Thoracic aorta (tissue), 2 donors: ENCODE results near the gene RPL4. TPM values are rescaled to one million over a fixed set of nuclear protein-coding genes. Genes with fewer than 3 reads are reported as not detected.
"Not testable (repeated sequence)": the region's sequence is repeated elsewhere in the genome, so short reads cannot be mapped to it uniquely, and the experiment has no call there.

Source experiments
- ATAC-seq: fragments of 150-250 bp; one replicate; pipeline ENCODE4 v1.8.0; 2017; ENCODE audit warnings: low read depth; ENCODE audit not compliant: insufficient number of reproducible peaks, low FRiP score
- DNase-seq: peaks from one replicate; pipeline ENCODE4 v3.0.0-alpha.2; 2020; ENCODE audit warnings: low spot score
- H3K27ac ChIP-seq, 2 donors: fragments of 200-600 bp; sonication (generic); 1 replicate in 1 of 2; 2 replicates in 1 of 2; pipeline ENCODE4 v1.5.1; 2016; ENCODE audit warnings: mild to moderate bottlenecking in 2 of 2, moderate library complexity in 2 of 2
- H3K27me3 ChIP-seq: fragments of 200-600 bp; sonication (generic); replicated peaks from 2 replicates; pipeline ENCODE4 v1.6.0; 2016; ENCODE audit warnings: mild to moderate bottlenecking; ENCODE audit not compliant: insufficient read depth
- H3K36me3 ChIP-seq: fragments of 200-600 bp; sonication (generic); one replicate; pipeline ENCODE4 v1.5.1; 2016
- H3K4me1 ChIP-seq, 2 donors: fragments of 200-600 bp; sonication (generic); 1 replicate in 1 of 2; 2 replicates in 1 of 2; pipeline versions ENCODE4 v1.5.1 to v1.6.0; 2016; ENCODE audit warnings: low read depth in 2 of 2, mild to moderate bottlenecking in 1 of 2; ENCODE audit not compliant: control insufficient read depth in 1 of 2
- H3K4me3 ChIP-seq: fragments of 200-600 bp; sonication (generic); 2 replicates; pipeline ENCODE4 v1.5.1; 2016; ENCODE audit warnings: mild to moderate bottlenecking
- H3K9me3 ChIP-seq: fragments of 200-600 bp; sonication (generic); 2 replicates; pipeline ENCODE4 v1.5.1; 2016
- total RNA-seq, 2 donors: library from RNA; depleted of rRNA; stranded (reverse); fragments of >200 nt; gene quantifications; one replicate each; pipeline versions ENCODE4 v1.1.0 to v1.2.3, GENCODE V29; 2016
- TF ChIP-seq, protein P1 (sequence below): fragments of 200-600 bp; sonication (generic); IDR thresholded peaks from one replicate; pipeline ENCODE4 v1.5.1; 2019; ENCODE audit warnings: antibody characterized with exemption

RPL4 gene
- total RNA-seq, 2 donors from 2014 or later: 1,880 to 3,413 TPM

GRCh38 chr15:66462627-66463026 lies 42.0 kb downstream of the RPL4 start:
- TF ChIP-seq, protein P1, sequence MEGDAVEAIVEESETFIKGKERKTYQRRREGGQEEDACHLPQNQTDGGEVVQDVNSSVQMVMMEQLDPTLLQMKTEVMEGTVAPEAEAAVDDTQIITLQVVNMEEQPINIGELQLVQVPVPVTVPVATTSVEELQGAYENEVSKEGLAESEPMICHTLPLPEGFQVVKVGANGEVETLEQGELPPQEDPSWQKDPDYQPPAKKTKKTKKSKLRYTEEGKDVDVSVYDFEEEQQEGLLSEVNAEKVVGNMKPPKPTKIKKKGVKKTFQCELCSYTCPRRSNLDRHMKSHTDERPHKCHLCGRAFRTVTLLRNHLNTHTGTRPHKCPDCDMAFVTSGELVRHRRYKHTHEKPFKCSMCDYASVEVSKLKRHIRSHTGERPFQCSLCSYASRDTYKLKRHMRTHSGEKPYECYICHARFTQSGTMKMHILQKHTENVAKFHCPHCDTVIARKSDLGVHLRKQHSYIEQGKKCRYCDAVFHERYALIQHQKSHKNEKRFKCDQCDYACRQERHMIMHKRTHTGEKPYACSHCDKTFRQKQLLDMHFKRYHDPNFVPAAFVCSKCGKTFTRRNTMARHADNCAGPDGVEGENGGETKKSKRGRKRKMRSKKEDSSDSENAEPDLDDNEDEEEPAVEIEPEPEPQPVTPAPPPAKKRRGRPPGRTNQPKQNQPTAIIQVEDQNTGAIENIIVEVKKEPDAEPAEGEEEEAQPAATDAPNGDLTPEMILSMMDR: no peak
- no peaks in the 10 kb centered on the region for H3K9me3 ChIP-seq
- no peaks in the 10 kb centered on the region for H3K4me1 ChIP-seq
- ATAC-seq (no peak), DNase-seq (no peak)
- no peak overlapping the region for H3K27ac ChIP-seq
- no peak overlapping the region for H3K4me3 ChIP-seq
- H3K27me3 ChIP-seq: no peaks in the 10 kb centered on the region
- no peaks in the 10 kb centered on the region for H3K36me3 ChIP-seq

DNA sequence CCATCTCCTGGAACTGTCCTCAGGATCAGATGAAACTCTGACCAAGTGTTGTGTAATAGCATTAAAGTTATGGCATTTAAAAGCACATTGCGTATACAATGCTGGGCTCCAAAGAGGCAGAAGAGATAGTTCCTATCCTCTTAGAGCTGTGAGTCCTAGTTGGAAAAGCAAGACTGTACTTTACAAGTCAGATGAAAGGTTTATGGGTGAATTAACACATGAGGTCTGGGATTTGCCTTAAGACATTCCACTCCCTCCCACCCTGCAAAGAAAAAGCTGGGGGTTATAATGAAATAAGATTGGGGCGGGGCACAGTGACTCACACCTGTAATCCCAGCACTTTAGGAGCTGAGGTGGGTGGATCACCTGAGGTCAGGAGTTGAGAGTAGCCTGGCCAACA lies 42.7 kb downstream of the RPL4 start:
- Histone ChIP-seq H3K4me1 (no peaks in the 10 kb centered on the region), H3K27me3 (no peaks in the 10 kb centered on the region), H3K36me3 (no peaks in the 10 kb centered on the region), H3K27ac (no peak overlapping the region), H3K9me3 (no peaks in the 10 kb centered on the region), H3K4me3 (no peak overlapping the region)
- TF ChIP-seq, protein P1: no peak
- DNase-seq: no peak
- ATAC-seq: no peak

GRCh38 chr15:66461294-66461693 lies 43.4 kb downstream of the RPL4 start:
- DNase-seq, H3K36me3 ChIP-seq, H3K4me1 ChIP-seq, H3K4me3 ChIP-seq, H3K27me3 ChIP-seq, H3K9me3 ChIP-seq, H3K27ac ChIP-seq, ATAC-seq: not testable (repeated sequence)

DNA sequence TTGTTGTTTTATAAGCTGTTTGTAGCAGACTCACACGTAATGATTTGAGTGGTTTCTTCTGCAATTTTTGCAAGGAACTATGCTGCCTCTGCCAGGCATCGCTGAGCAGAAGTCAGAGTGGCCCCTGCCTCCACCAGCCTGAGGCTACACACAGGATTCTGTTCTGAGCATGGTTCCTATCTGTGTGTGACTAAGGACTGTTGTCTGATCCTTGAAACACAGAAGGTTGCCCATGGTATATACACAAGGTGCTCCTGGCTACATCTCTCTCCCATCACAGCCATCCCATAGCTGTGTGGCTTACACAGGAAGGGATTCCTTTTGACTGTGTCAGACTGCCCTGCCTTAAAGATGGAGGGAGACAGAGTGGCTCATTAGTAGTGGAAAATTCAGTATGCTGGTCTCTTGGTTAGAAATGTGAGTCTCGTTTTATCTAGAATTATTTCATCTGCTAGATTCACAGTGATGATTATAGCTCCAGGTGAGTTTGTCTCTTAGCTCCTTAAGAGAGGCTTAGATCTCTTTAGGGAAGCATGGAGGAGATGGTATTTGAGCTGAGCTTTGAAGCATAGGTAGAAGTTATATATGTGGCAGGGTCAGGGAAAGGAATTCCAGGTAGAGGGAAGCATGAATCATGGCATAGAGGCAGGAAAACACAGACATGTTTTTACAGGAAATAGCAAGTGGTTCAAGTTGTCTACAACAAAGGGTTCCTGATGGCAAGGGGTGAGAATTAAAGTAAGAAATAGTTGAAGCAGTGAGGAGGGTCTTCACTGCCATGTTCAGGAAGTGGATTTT lies 44.6 kb downstream of the RPL4 start:
- Histone ChIP-seq H3K9me3 (no peaks in the 10 kb centered on the region), H3K4me1 (no peaks in the 10 kb centered on the region), H3K27me3 (no peaks in the 10 kb centered on the region), H3K36me3 (no peaks in the 10 kb centered on the region), H3K27ac (no peak overlapping the region), H3K4me3 (no peak overlapping the region)
- ATAC-seq (no peak), DNase-seq (no peak)
- TF ChIP-seq, protein P1: no peak

DNA sequence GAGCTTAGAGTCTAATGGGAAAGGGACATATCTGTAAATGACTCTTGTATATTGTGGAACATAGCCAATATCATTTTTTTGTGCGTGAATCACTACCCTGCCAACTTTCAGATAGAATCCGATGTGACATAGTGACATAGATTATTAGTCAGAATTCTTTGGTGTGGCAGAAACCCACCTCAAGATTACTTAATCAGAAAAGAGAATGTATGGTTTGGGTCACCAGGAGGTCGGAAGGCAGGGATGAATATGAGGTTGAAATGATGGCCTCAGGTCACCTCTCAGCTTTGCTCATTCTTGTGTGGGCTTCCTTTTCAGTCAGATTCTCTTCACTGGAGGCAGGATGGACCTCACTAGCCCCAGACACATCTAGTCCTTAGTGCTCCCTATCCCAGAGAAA lies 48.4 kb downstream of the RPL4 start:
- no peak for DNase-seq
- TF ChIP-seq, protein P1: no peak
- no peak for ATAC-seq

GRCh38 chr15:66454143-66454542 lies 50.5 kb downstream of the RPL4 start:
- Histone ChIP-seq H3K27ac (no peak overlapping the region), H3K36me3 (no peaks in the 10 kb centered on the region), H3K4me3 (no peak overlapping the region), H3K4me1 (no peaks in the 10 kb centered on the region), H3K9me3 (no peaks in the 10 kb centered on the region), H3K27me3 (no peaks in the 10 kb centered on the region)
- TF ChIP-seq, protein P1: no peak
- no peak for ATAC-seq
- no peak for DNase-seq

More for the DNA sequence above, 48.4 kb downstream of the RPL4 start:
- no peak overlapping the region for H3K27ac ChIP-seq
- no peaks in the 10 kb centered on the region for H3K27me3 ChIP-seq
- H3K36me3 ChIP-seq: no peaks in the 10 kb centered on the region
- no peaks in the 10 kb centered on the region for H3K4me1 ChIP-seq
- no peaks in the 10 kb centered on the region for H3K9me3 ChIP-seq
- H3K4me3 ChIP-seq: no peak overlapping the region
